GM21786 (cell line): ENCODE results near the gene USP32.
"Not testable (repeated sequence)": the region's sequence is repeated elsewhere in the genome, so short reads cannot be mapped to it uniquely, and the experiment has no call there.

Experiments used
- ATAC-seq: cut with Tn5 transposase; IDR thresholded peaks from one replicate; pipeline ENCODE4 v1.9.1; 2021; ENCODE audit not compliant: unreplicated experiment

The USP32 gene

GRCh38 chr17:60333628-60334031 is 58.3 kb downstream of the USP32 start:
- no peak for ATAC-seq

- not testable (repeated sequence) for ATAC-seq
Observed at GRCh38 chr17:60333072-60333471, 58.9 kb downstream of the USP32 start.

- no peak for ATAC-seq
Observed at GRCh38 chr17:60332574-60332973, 59.4 kb downstream of the USP32 start.

- no peak for ATAC-seq
Observed at GRCh38 chr17:60330731-60331130, 61.2 kb downstream of the USP32 start.

- no peak for ATAC-seq
Observed at GRCh38 chr17:60328679-60329078, 63.3 kb downstream of the USP32 start.

- ATAC-seq = no peak
Observed at GRCh38 chr17:60327901-60328273, 64.0 kb downstream of the USP32 start.

- no peak for ATAC-seq
Observed at GRCh38 chr17:60327134-60327900, 64.6 kb downstream of the USP32 start.

GRCh38 chr17:60326702-60327101 is 65.2 kb downstream of the USP32 start:
- no peak for ATAC-seq

GRCh38 chr17:60325730-60326524 is 66.0 kb downstream of the USP32 start:
- no peak for ATAC-seq

GRCh38 chr17:60323754-60324153 is 68.2 kb downstream of the USP32 start:
- ATAC-seq = no peak

GRCh38 chr17:60322056-60322387 is 69.9 kb downstream of the USP32 start:
- no peak for ATAC-seq

- ATAC-seq = no peak
Observed at GRCh38 chr17:60321336-60322055, 70.4 kb downstream of the USP32 start.

GRCh38 chr17:60318830-60319229 is 73.1 kb downstream of the USP32 start:
- ATAC-seq = no peak

GRCh38 chr17:60318326-60318725 is 73.6 kb downstream of the USP32 start:
- no peak for ATAC-seq

GRCh38 chr17:60315650-60316049 is 76.3 kb downstream of the USP32 start:
- ATAC-seq = no peak

- ATAC-seq = not testable (repeated sequence)
Observed at GRCh38 chr17:60314900-60315299, 77.0 kb downstream of the USP32 start.

- ATAC-seq = no peak
Observed at GRCh38 chr17:60314423-60314822, 77.5 kb downstream of the USP32 start.

- no peak for ATAC-seq
Observed at GRCh38 chr17:60311936-60312335, 80.0 kb downstream of the USP32 start.

GRCh38 chr17:60311186-60311585 is 80.7 kb downstream of the USP32 start:
- ATAC-seq = no peak

- ATAC-seq = peak; percentile 96
Observed at GRCh38 chr17:60305141-60305540, 86.8 kb downstream of the USP32 start.

- ATAC-seq = no peak
Observed at GRCh38 chr17:60304502-60304901, 87.4 kb downstream of the USP32 start.
